Adrenal gland (tissue), 5 donors: ENCODE data around the gene SLC5A6.

ENCODE experiments used
- CTCF ChIP-seq, 6 experiments: fragments of 450-650 bp in 4 of 6; fragments of 200-600 bp in 2 of 6; sonication (generic) in 1 of 6; IDR thresholded peaks; 1 replicate in 5 of 6; 2 replicates in 1 of 6; pipeline versions ENCODE4 v1.5.1 to v1.8.0; 2016 to 2021; ENCODE audit warnings: antibody characterized with exemption in 6 of 6, mild to moderate bottlenecking in 2 of 6, moderate library complexity in 1 of 6
- POLR2A ChIP-seq, 2 donors: fragments of 450-650 bp; IDR thresholded peaks; one replicate each; pipeline ENCODE4 v1.6.1; 2017; ENCODE audit warnings: antibody characterized with exemption in 2 of 2, mild to moderate bottlenecking in 2 of 2, moderate library complexity in 1 of 2
- donor health status: DM: no; HTN: no; CAD: no.

- TF ChIP-seq CTCF (IDR thresholded peaks at IDR 0.05) (no peak), POLR2A (IDR thresholded peaks at IDR 0.05) (no peak)
Observed at GRCh38 chr2:27152796-27153464, 59.1 kb downstream of the SLC5A6 start.
